ENCODE results near the gene ATF6.
"Not testable (repeated sequence)": the region's sequence is repeated elsewhere in the genome, so short reads cannot be mapped to it uniquely, and the experiment has no call there.

Gene ATF6

DNA sequence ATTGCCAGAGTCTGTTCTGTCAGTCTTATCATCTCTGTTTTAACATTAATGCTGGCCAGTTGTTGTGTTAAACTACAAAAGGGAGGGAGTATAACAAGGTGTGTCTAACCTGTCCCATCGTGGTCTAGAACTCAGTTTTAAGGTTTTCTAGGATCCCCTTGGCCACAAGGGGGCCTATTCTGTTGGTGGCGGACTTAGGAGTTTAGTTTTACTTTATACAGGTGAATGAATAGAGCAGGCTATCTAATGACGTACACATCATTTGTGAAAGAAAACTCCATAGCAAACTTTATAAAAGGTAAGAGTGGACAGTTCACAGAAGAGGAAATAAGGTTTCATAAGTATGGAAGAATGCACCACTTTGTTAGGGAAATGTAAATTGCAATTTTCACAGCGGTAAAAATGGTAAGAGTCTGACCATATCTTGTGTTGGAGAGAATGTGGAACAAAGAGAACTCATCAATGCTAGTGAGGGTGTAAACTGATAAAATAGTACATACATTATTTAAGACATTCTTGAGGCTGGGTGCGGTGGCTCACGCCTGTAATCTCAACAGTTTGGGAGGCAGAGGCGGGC lies 2.5 kb upstream of the ATF6 start:
- Histone ChIP-seq H3K27ac (ENCODE audit: poor library complexity, severe bottlenecking) (no peak overlapping the region), H3K4me3 (ENCODE audit: severe bottlenecking) (no peak overlapping the region), H3K36me3 (ENCODE audit: low read depth) (peaks cover under 1% of the 10 kb centered on the region; the same call in 1 of the 2 replicates), H3K4me1 (ENCODE audit: insufficient read depth, poor library complexity, severe bottlenecking) (peaks cover 3% of the 10 kb centered on the region), H3K27me3 (ENCODE audit: insufficient read depth, poor library complexity, severe bottlenecking) (no peaks in the 10 kb centered on the region), H3K9me3 (ENCODE audit: severe bottlenecking) (no peaks in the 10 kb centered on the region)
- peak; percentile 79 for TF ChIP-seq CTCF (IDR thresholded peaks at IDR 0.05; ENCODE audit: poor library complexity, severe bottlenecking)
- ATAC-seq (ENCODE audit: low read depth) = peak; percentile 48; the same call in 1 of the 3 replicates
- DNase-seq (ENCODE audit: low spot score) = no peak

DNA sequence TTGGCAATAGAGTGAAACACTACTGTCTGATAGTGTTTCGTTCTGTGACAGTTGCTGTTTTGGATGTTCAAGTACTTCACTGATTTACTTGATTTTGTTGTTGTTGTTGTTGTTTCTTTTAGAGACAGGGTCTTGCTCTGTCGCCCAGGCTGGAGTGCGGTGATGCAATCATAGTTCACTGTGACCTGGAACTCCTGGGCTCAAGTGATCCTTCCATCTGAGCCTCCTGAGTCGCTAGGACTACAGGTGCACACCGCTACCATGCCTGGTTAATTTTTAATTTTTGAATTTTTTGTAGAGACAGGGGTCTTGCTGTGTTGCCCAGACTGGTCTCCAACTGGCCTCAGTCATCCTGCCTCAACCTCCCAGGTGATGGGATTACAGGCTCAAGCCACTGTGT lies 2.3 kb downstream of the ATF6 start:
- no peaks in the 10 kb centered on the region for H3K9me3 ChIP-seq (ENCODE audit: severe bottlenecking)
- ATAC-seq (ENCODE audit: low read depth) (no peak), DNase-seq (ENCODE audit: low spot score) (no peak)
- no peak overlapping the region for H3K4me3 ChIP-seq (ENCODE audit: severe bottlenecking)
- no peaks in the 10 kb centered on the region; the same call in 1 of the 2 replicates for H3K36me3 ChIP-seq (ENCODE audit: low read depth)
- TF ChIP-seq CTCF (IDR thresholded peaks at IDR 0.05; ENCODE audit: poor library complexity, severe bottlenecking) = no peak
- H3K27ac ChIP-seq (ENCODE audit: poor library complexity, severe bottlenecking) = no peak overlapping the region
- peaks cover 3% of the 10 kb centered on the region for H3K4me1 ChIP-seq (ENCODE audit: insufficient read depth, poor library complexity, severe bottlenecking)
- H3K27me3 ChIP-seq (ENCODE audit: insufficient read depth, poor library complexity, severe bottlenecking) = no peaks in the 10 kb centered on the region

- TF ChIP-seq CTCF (IDR thresholded peaks at IDR 0.05; ENCODE audit: poor library complexity, severe bottlenecking) = no peak
- no peak for DNase-seq (ENCODE audit: low spot score)
- Histone ChIP-seq H3K4me3 (ENCODE audit: severe bottlenecking) (no peak overlapping the region), H3K4me1 (ENCODE audit: insufficient read depth, poor library complexity, severe bottlenecking) (peaks cover 3% of the 10 kb centered on the region), H3K9me3 (ENCODE audit: severe bottlenecking) (no peaks in the 10 kb centered on the region), H3K27ac (ENCODE audit: poor library complexity, severe bottlenecking) (no peak overlapping the region), H3K27me3 (ENCODE audit: insufficient read depth, poor library complexity, severe bottlenecking) (no peaks in the 10 kb centered on the region), H3K36me3 (ENCODE audit: low read depth) (no peaks in the 10 kb centered on the region; the same call in 1 of the 2 replicates)
- ATAC-seq (ENCODE audit: low read depth) = no peak
Measured at GRCh38 chr1:161768986-161769672, 3.0 kb downstream of the ATF6 start.

DNA sequence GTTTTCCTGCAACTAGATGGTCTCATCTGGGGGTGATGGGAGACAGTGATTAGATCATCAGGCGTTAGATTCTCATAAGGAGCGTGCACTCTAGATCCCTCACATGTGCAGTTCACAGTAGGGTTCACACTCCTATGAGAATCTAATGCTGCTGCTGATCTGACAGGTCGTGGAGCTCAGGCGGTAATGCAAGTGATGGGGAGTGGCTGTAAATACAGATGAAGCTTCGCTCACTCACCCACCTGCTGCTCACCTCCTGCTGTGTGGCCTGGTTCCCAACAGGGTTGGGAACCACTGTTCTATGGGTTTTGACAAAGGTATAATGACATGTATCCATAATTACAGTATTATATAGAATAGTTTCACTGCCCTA lies 3.5 kb downstream of the ATF6 start:
- not testable (repeated sequence) for H3K9me3 ChIP-seq (ENCODE audit: severe bottlenecking); H3K4me3 ChIP-seq (ENCODE audit: severe bottlenecking); H3K36me3 ChIP-seq (ENCODE audit: low read depth); H3K27ac ChIP-seq (ENCODE audit: poor library complexity, severe bottlenecking); H3K27me3 ChIP-seq (ENCODE audit: insufficient read depth, poor library complexity, severe bottlenecking); ATAC-seq (ENCODE audit: low read depth); DNase-seq (ENCODE audit: low spot score); H3K4me1 ChIP-seq (ENCODE audit: insufficient read depth, poor library complexity, severe bottlenecking)

DNA sequence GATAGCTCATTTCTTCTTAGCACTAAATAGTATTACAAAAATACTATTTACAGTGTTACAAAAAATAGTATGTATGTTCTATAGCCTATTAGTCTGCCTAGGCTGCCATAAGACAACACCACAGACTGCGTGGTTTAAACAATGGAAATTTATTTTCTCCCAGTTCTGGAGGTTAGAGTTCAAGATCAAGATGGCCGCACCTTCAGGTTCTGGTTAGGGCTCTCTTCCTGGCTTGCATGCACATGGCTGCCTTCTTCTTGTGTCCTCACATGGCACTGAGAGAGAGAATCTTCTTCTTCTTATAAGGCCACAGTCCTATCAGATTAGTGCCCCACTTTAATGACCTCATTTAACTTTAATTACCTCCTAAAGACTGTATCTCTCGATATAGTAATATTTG lies 4.1 kb downstream of the ATF6 start:
- no peak for TF ChIP-seq CTCF (IDR thresholded peaks at IDR 0.05; ENCODE audit: poor library complexity, severe bottlenecking)
- Histone ChIP-seq H3K9me3 (ENCODE audit: severe bottlenecking) (no peaks in the 10 kb centered on the region), H3K27ac (ENCODE audit: poor library complexity, severe bottlenecking) (no peak overlapping the region), H3K4me1 (ENCODE audit: insufficient read depth, poor library complexity, severe bottlenecking) (peaks cover 3% of the 10 kb centered on the region), H3K4me3 (ENCODE audit: severe bottlenecking) (no peak overlapping the region), H3K36me3 (ENCODE audit: low read depth) (no peaks in the 10 kb centered on the region; the same call in 1 of the 2 replicates), H3K27me3 (ENCODE audit: insufficient read depth, poor library complexity, severe bottlenecking) (no peaks in the 10 kb centered on the region)
- no peak for ATAC-seq (ENCODE audit: low read depth)
- no peak for DNase-seq (ENCODE audit: low spot score)

All from RWPE2 (cell line).